ENCODE data around the gene ACTR1B. TPM values are rescaled to one million over a fixed set of nuclear protein-coding genes. Genes with fewer than 3 reads are reported as not detected.
"Not testable (repeated sequence)": the region's sequence is repeated elsewhere in the genome, so short reads cannot be mapped to it uniquely, and the experiment has no call there.

Gene ACTR1B
- total RNA-seq, 2 experiments from 2014 or later = 87.4 to 94.3 TPM

DNA sequence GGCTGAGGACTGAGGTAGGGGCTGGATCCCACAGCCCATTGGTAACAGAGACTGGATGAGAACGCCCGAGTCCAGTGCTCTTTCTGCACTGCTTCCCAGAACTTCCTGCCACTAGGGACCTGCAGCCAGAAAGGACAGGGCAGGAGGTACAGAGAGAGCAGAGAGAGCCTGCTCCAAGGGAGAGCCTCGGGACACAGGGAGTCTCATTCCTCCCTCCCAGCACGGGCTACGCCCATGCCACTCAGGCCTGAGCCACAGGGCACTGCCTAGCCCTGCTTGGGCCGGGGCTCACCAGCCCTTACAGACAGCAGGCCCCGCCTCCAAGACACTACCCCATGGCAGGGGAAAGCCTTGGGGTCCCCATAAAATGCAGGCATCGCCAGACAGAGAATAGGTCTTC, 48.1 kb downstream of the ACTR1B start:
- ATAC-seq, CTCF ChIA-PET: not testable (repeated sequence)

DNA sequence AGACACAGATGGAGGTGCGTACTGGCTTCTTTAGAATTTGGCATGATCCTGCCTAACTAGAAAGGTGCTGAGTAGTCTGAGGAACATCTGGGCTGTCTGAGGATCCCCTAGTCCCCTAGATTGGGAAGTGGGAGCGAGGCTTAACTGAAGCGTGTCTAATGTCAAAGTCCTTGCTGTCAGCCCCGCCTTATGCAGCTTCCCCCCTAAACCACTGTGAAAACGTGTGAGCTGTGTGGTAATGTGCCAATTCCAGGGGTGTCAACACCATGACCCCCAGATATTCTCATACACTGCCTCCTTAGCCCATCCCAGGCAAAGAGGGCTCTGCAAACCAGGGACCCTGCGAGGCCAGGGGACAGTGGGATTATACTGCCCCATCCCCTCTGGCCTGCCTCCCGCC, 51.9 kb downstream of the ACTR1B start:
- H3K27ac Mint-ChIP-seq, CTCF ChIA-PET, DNase-seq: not testable (repeated sequence)

More for the DNA sequence above, 48.1 kb downstream of the ACTR1B start:
- H3K27ac Mint-ChIP-seq; H3K4me3 Mint-ChIP-seq; H3K4me1 Mint-ChIP-seq; DNase-seq; H3K36me3 Mint-ChIP-seq; H3K27me3 Mint-ChIP-seq; H3K9me3 Mint-ChIP-seq (ENCODE audit: low read depth): not testable (repeated sequence)

DNA sequence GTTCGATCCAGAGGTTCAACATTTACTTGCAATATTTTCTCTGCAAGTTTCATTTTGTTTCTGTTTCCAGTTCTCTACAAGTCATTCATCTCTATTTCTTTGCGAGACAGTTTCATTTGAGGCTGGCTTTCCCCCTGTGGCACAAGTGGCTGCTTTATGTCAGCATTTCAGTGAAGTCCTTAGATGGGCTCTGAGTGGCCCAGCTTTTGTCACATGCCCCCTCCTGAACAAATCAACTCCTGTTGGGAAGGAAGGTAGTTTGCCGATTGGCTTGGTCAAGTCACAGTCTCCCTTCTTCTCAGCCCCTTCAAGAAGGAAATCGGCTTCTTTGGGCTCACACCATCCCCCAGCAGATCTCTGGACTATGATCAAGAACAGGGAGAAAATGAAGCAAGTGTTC, 55.1 kb downstream of the ACTR1B start:
- H3K4me1 Mint-ChIP-seq; DNase-seq; CTCF ChIA-PET; ATAC-seq; H3K9me3 Mint-ChIP-seq (ENCODE audit: low read depth); H3K36me3 Mint-ChIP-seq; H3K27ac Mint-ChIP-seq; H3K4me3 Mint-ChIP-seq; H3K27me3 Mint-ChIP-seq: not testable (repeated sequence)

More for the DNA sequence above, 51.9 kb downstream of the ACTR1B start:
- not testable (repeated sequence) for H3K27me3 Mint-ChIP-seq; H3K9me3 Mint-ChIP-seq (ENCODE audit: low read depth); H3K4me1 Mint-ChIP-seq; H3K4me3 Mint-ChIP-seq; ATAC-seq; H3K36me3 Mint-ChIP-seq

Other genes with a start within 250 kb of the ACTR1B start
- 10 to 100 TPM; 33.8 to 77.6 TPM for gene ANKRD36B, start 74.2 kb downstream of the ACTR1B start, total RNA-seq
- 100 to 1,000 TPM; 206 to 236 TPM for gene COX5B, start 18.0 kb downstream of the ACTR1B start, total RNA-seq
- 1 to 10 TPM; 7.3 to 8.4 TPM for gene C2orf92, start 5.7 kb upstream of the ACTR1B start, total RNA-seq
- gene ZAP70, start 49.5 kb upstream of the ACTR1B start, total RNA-seq = 100 to 1,000 TPM; 286 to 338 TPM